HEK293 (cell line): ENCODE measurements around the gene CACNA1C.

ENCODE experiments used
- CTCF ChIP-seq: fragments of 450-650 bp; formaldehyde crosslinking; IDR thresholded peaks from 2 replicates; pipeline ENCODE4 v1.5.1; 2016; ENCODE audit warnings: missing biosample characterization, missing genetic modification characterization
- YY1 ChIP-seq: fragments of 450-650 bp; formaldehyde crosslinking; IDR thresholded peaks from 2 replicates; pipeline ENCODE4 v1.5.1; 2018; ENCODE audit warnings: missing biosample characterization, missing genetic modification characterization
- ZIC2 ChIP-seq: fragments of 450-650 bp; formaldehyde crosslinking; IDR thresholded peaks from 2 replicates; pipeline ENCODE4 v1.5.1; 2016; ENCODE audit warnings: missing biosample characterization, missing genetic modification characterization
- ZNF138 ChIP-seq: fragments of 450-650 bp; formaldehyde crosslinking; IDR thresholded peaks from 2 replicates; pipeline ENCODE4 v1.5.1; 2016; ENCODE audit warnings: missing biosample characterization, missing genetic modification characterization, borderline replicate concordance
- ZNF223 ChIP-seq: fragments of 450-650 bp; formaldehyde crosslinking; IDR thresholded peaks from 2 replicates; pipeline ENCODE4 v1.5.1; 2016; ENCODE audit warnings: missing biosample characterization, missing genetic modification characterization
- ZNF292 ChIP-seq: fragments of 450-650 bp; formaldehyde crosslinking; IDR thresholded peaks from 2 replicates; pipeline ENCODE4 v1.5.1; 2016; ENCODE audit warnings: low read depth, missing biosample characterization, missing genetic modification characterization, borderline replicate concordance
- ZNF37A ChIP-seq: fragments of 450-650 bp; IDR thresholded peaks from 2 replicates; pipeline ENCODE4 v1.5.1; 2018; ENCODE audit warnings: missing biosample characterization, missing genetic modification characterization
- ZNF558 ChIP-seq: fragments of 450-650 bp; formaldehyde crosslinking; IDR thresholded peaks from 2 replicates; pipeline ENCODE4 v1.5.1; 2016; ENCODE audit warnings: missing biosample characterization, missing genetic modification characterization
- ZSCAN5A ChIP-seq: fragments of 450-650 bp; formaldehyde crosslinking; IDR thresholded peaks from 2 replicates; pipeline ENCODE4 v1.5.1; 2016; ENCODE audit warnings: missing biosample characterization, missing genetic modification characterization
- TF ChIP-seq, protein P1 (sequence below): fragments of 450-650 bp; formaldehyde crosslinking; IDR thresholded peaks from 2 replicates; pipeline ENCODE4 v1.5.1; 2016; ENCODE audit warnings: missing biosample characterization, missing genetic modification characterization, borderline replicate concordance
- TF ChIP-seq, protein P2 (sequence below): fragments of 450-650 bp; formaldehyde crosslinking; IDR thresholded peaks from 2 replicates; pipeline ENCODE4 v1.5.1; 2017; ENCODE audit warnings: missing biosample characterization, missing genetic modification characterization

DNA sequence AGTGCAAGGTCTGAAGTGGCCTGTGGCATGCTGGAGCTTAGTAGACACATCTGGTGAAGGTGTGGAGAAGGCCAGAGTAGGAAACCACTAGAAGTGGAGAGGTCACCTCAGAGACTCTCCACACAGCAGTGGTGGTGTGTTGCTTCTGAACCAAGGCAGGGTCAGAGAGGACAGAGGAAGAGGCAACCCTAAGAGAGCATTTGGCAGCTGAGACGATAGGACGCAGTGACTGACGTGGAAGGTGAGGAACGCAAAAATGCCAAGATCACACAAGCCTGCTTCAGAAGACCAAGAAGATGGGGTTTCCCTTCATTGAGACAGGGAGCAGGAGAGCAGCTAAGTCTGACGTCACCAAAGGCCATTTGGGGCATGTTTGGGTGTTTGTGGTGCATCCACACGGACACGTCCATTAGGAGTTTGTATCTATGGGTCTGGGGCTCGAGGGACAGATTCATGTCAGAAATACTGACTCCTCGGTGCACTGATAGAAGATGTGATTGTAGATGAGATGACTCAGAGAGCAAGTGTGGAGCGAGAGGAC lies 338.1 kb downstream of the CACNA1C start:
- TF ChIP-seq, protein P1, sequence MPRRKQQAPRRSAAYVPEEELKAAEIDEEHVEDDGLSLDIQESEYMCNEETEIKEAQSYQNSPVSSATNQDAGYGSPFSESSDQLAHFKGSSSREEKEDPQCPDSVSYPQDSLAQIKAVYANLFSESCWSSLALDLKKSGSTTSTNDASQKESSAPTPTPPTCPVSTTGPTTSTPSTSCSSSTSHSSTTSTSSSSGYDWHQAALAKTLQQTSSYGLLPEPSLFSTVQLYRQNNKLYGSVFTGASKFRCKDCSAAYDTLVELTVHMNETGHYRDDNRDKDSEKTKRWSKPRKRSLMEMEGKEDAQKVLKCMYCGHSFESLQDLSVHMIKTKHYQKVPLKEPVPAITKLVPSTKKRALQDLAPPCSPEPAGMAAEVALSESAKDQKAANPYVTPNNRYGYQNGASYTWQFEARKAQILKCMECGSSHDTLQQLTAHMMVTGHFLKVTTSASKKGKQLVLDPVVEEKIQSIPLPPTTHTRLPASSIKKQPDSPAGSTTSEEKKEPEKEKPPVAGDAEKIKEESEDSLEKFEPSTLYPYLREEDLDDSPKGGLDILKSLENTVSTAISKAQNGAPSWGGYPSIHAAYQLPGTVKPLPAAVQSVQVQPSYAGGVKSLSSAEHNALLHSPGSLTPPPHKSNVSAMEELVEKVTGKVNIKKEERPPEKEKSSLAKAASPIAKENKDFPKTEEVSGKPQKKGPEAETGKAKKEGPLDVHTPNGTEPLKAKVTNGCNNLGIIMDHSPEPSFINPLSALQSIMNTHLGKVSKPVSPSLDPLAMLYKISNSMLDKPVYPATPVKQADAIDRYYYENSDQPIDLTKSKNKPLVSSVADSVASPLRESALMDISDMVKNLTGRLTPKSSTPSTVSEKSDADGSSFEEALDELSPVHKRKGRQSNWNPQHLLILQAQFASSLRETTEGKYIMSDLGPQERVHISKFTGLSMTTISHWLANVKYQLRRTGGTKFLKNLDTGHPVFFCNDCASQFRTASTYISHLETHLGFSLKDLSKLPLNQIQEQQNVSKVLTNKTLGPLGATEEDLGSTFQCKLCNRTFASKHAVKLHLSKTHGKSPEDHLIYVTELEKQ (tag by site-specific recombination): no peak
- TF ChIP-seq CTCF (tag by site-specific recombination): no peak
- no peak for TF ChIP-seq ZSCAN5A (tag by site-specific recombination)
- TF ChIP-seq ZNF37A: no peak
- no peak for TF ChIP-seq ZNF292 (tag by site-specific recombination)
- no peak for TF ChIP-seq YY1 (tag by site-specific recombination)
- TF ChIP-seq, protein P2, sequence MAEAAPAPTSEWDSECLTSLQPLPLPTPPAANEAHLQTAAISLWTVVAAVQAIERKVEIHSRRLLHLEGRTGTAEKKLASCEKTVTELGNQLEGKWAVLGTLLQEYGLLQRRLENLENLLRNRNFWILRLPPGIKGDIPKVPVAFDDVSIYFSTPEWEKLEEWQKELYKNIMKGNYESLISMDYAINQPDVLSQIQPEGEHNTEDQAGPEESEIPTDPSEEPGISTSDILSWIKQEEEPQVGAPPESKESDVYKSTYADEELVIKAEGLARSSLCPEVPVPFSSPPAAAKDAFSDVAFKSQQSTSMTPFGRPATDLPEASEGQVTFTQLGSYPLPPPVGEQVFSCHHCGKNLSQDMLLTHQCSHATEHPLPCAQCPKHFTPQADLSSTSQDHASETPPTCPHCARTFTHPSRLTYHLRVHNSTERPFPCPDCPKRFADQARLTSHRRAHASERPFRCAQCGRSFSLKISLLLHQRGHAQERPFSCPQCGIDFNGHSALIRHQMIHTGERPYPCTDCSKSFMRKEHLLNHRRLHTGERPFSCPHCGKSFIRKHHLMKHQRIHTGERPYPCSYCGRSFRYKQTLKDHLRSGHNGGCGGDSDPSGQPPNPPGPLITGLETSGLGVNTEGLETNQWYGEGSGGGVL (tag by site-specific recombination): no peak
- no peak for TF ChIP-seq ZIC2
- TF ChIP-seq ZNF223 (tag by site-specific recombination): no peak
- no peak for TF ChIP-seq ZNF558 (tag by site-specific recombination)
- no peak for TF ChIP-seq ZNF138 (tag by site-specific recombination)
